Hypothalamus (tissue), 51 donors: ENCODE measurements around the gene CCND2.

Experiments used
- DNase-seq, 51 donors: peaks; one replicate each; lab custom pipeline; 2025; lab: John Stamatoyannopoulos, UW

Gene CCND2

DNA sequence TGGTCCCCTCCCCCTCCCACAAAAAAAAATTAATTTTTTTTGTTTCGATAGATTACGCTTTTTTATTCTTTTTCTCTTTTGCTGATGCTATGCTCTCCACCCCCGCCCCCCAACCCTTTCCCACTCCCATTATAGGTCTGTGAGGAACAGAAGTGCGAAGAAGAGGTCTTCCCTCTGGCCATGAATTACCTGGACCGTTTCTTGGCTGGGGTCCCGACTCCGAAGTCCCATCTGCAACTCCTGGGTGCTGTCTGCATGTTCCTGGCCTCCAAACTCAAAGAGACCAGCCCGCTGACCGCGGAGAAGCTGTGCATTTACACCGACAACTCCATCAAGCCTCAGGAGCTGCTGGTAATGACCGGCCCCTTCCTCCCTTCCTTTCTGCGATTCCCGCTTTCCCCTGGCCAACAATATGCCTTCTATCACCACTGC is 2.3 kb downstream of the CCND2 start:
- no peak for DNase-seq

- DNase-seq, result peak in 44 of 51 donors; percentile 36 to 89 (median 72)
Measured at GRCh38 chr12:4276524-4277204, 3.1 kb downstream of the CCND2 start.

DNA sequence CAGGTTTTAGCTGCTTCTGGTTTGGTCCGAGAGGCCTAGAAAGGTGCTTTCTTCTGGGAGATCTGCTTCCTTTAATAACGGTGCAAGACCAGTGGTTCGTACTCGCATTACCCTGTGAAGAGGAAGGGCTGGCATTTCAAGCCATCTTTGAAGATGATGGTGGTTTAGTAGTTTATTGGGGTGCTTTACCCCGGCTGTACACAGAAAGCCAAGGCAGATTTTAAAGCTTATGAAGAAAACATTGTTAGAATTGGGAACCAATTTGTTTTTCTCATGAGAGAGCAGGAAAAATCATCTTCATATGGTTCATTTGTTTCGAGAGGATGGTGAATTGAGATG is 3.6 kb downstream of the CCND2 start:
- DNase-seq, result no peak

GRCh38 chr12:4277857-4278256 is 4.3 kb downstream of the CCND2 start:
- no peak for DNase-seq

GRCh38 chr12:4278329-4279197 is 5.0 kb downstream of the CCND2 start:
- DNase-seq, result peak in 10 of 51 donors; percentile 24 to 52 (median 42)

GRCh38 chr12:4279198-4279690 is 5.7 kb downstream of the CCND2 start:
- DNase-seq, result no peak

- DNase-seq, result peak in 1 of 51 donors; percentile 36
Measured at GRCh38 chr12:4280351-4281163, 7.0 kb downstream of the CCND2 start.

DNA sequence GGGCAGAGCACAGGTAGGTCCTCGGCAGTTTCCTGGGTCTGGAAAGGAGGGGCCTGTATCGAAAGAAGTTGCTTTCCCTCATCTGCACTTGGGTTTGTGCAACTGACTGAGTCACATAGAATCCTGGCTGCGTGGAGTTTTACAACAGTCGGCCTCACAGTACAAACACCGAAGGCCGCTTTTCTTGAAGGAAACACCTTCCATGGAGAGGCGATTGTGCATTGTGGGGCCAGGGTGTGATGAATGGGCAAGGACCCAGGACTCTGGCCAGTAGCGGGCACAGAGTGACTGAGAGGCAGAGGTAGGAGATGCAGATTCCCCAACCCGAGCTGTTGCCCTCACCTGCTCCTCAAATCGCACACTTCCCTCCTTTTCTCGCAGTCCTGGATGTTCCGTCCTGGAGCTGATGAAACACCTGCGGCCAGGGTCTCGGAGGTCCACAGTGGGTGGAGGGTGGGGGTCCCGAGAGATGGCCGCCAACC is 7.7 kb downstream of the CCND2 start:
- no peak for DNase-seq

GRCh38 chr12:4282103-4282891 is 8.7 kb downstream of the CCND2 start:
- DNase-seq, result no peak

DNA sequence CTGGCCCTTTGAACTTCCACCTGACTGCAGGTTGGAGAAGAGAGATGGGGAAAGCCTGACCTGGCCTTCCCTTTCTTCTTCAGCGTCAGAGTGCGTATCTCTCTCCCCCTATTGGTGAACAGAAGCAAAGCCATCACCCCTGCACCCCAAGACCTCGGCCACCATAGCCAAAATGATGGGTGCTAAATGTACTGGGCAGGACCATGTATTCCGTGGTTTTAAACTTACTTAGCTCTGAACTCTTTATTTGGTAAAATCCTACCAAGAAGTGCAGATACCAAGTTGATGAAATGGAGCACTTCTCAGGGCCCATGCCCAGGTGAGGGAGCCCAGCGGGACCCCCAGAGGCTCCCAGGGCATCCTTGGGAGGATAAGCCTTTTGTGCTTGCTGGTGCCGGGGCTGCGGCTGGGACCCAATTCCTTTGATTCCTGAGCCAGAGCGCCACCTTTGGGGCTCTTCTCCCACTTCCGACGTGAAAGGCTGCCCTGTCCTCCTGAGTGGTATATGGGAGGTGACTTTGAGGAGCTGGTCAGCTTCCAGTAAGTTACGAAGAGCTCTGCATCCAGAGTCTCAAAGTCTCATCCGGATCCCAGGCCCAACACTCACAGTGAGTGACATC is 9.4 kb downstream of the CCND2 start:
- no peak for DNase-seq

DNA sequence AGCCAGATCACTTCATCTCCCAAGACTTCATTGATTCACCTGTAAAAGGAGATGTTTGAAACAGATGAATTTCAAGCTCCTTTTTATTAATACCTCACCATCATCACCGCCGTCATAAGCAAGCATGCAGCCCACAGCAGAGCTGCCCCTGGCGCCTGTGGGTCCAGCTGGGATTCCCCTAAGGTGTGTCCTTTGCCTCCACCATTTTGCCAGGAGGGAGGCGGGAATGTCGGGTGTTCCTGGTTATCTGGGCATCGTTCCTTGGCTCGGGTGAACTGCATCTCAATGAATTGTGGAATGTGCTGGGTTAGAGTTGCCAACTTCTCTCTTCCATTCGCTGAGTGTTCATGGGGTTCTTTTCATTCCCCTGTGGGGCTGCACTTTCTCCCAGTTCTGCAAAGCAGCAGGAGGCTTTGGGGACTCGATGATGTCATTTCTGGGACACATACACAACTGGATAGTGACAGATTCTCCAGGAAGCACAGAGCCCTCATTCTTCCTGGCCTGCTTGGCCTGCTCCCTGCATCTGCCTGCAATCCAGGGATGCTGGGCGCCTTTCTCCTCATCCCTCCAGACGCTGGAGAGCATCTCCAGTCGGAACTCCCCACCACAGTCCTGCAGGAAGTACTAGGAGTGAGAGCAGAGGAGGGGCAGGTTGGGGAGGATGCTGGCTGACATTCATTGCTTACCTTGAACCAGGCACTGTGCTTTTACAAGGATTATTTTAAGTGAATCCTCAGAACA is 10.1 kb downstream of the CCND2 start:
- DNase-seq, result peak in 6 of 51 donors; percentile 22 to 61 (median 36)

DNA sequence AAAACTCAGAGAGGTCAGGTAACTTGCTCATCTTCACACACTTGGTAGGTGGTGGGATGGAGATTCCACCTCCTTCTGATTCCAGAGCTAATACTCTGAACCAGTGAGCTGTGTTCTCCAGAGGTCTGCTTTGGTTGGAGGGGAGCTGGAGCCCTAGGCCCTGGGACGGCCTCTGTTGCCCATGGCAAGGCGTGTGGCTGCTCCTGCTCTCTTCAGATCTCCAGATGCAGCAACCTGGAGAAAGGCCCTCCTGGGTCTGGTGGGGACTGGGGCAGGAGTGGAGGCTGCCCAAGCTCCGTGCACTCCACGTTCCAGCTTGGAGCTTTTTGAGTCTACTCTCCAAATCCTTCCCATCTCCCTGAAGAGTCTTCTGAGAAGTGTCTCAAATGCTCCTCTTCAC is 10.7 kb downstream of the CCND2 start:
- DNase-seq, result no peak

- no peak for DNase-seq
Measured at GRCh38 chr12:4285070-4285469, 11.5 kb downstream of the CCND2 start.

DNA sequence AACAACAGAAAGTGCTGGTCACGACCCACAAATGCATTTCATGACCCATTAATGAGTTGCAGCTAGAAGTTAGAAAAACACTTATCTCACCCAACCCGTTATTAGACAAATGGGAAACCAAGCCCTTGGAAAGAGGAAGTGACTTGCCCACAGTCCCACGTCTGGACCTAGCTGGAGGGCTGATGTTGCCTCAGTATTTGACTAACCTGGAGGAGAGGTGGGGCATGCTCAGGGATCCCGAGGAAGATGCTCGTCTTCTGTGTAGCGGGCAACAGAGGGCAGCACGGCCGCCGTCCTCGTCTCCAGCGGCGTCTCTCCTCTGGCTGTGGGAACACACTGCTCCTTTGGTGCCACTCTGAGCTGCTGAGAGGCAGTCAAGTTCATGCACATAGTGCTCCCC is 12.7 kb downstream of the CCND2 start:
- DNase-seq, result no peak

- no peak for DNase-seq
Measured at GRCh38 chr12:4286771-4287317, 13.3 kb downstream of the CCND2 start.

DNA sequence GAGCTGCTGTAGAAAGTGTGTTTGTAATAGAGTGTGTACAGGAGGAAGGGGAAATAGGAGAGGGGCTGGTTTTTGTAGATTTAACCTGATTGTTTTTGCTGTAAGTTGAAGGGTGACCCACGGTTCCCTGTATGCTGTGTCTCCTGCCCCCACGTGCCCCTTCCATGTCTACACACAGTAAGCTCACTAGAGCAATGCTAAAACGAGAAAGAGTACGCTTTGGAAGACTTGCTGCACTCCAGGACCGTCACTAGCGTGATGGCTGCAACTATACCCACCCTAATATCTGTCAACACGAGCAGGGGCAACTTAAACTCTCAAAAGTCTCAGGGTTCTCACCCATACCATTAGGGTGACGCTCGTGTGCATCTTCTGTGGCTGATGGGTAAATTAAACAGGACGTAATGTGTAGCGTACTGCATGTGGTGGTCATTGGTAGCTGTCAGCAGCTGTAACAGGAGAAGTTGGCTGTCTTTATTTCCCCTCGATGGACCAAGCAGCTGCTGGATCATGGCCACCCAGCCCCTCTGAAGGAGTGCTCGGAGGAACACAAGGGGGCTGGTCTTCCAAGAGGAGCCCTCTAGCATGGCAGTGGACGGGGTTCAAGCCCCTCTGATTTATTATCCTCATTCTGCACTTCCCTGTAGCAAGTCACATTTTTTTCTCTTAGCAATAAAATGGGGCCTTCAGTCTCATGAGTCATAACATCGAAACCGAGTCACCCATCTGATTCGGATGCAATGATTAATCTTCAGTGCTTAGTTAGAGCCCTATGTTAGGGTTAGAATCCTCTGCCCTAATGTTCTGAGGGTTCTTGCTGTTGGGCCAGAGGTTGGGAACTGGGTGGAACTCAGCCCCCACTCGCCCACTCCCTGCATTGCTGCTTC is 14.0 kb downstream of the CCND2 start:
- DNase-seq, result peak in 1 of 51 donors; percentile 31
